Measurements from ENCODE around the gene ZSCAN31. TPM values are rescaled to one million over a fixed set of nuclear protein-coding genes. Genes with fewer than 3 reads are reported as not detected.

Gene ZSCAN31
- total RNA-seq, 1 donor from 2014 or later, result 6.2 TPM

DNA sequence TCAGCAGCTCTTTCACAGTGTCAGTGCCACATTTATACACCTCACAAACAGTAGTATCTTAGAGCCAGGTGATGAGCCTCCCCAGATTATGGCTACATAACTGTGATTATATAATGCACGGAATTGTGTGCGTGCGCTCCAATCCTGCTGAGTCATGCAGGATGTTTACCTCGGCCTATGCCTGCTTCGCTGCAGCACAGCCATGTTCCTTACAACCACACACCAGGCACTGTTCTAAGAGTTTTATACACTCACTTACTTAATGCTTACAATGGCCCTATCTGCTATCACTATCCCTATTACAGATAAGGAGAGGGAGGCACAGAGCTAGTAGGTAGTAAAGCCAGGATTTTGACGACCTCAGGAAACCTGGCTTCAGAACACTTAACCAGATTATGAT is 21.1 kb upstream of the ZSCAN31 start:
- Mint-ChIP-seq H3K27ac (ENCODE audit: unreplicated experiment) (no peak overlapping the region), H3K4me1 (ENCODE audit: unreplicated experiment) (peaks cover 11% of the 10 kb centered on the region), H3K9me3 (ENCODE audit: unreplicated experiment) (no peaks in the 10 kb centered on the region), H3K36me3 (ENCODE audit: unreplicated experiment) (peaks cover 6% of the 10 kb centered on the region), H3K27me3 (ENCODE audit: unreplicated experiment) (no peaks in the 10 kb centered on the region), H3K4me3 (ENCODE audit: unreplicated experiment) (no peak overlapping the region)
- TF ChIP-seq, protein P1, sequence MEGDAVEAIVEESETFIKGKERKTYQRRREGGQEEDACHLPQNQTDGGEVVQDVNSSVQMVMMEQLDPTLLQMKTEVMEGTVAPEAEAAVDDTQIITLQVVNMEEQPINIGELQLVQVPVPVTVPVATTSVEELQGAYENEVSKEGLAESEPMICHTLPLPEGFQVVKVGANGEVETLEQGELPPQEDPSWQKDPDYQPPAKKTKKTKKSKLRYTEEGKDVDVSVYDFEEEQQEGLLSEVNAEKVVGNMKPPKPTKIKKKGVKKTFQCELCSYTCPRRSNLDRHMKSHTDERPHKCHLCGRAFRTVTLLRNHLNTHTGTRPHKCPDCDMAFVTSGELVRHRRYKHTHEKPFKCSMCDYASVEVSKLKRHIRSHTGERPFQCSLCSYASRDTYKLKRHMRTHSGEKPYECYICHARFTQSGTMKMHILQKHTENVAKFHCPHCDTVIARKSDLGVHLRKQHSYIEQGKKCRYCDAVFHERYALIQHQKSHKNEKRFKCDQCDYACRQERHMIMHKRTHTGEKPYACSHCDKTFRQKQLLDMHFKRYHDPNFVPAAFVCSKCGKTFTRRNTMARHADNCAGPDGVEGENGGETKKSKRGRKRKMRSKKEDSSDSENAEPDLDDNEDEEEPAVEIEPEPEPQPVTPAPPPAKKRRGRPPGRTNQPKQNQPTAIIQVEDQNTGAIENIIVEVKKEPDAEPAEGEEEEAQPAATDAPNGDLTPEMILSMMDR (IDR thresholded peaks at IDR 0.05), result no peak
- DNase-seq (ENCODE audit: extremely low spot score, unreplicated experiment), result no peak

DNA sequence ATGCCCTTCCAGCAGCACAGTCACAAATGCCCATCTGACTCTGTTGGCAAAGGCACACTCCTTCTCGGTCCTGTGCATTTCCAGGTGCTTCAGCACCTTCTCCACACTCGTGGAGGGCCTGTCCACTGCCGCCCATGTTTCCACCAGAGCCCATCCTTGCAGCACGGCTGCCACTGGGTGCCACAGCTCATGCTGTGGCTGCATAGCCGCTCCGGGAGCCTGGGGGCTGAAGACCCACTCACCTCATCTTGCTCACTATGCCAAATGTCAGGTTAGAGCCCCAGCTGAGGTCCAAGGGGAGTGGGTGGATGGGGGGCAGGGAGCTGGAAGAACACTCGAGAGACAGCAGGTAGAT is 20.7 kb upstream of the ZSCAN31 start:
- Mint-ChIP-seq H3K4me3 (ENCODE audit: unreplicated experiment) (no peak overlapping the region), H3K36me3 (ENCODE audit: unreplicated experiment) (peaks cover 6% of the 10 kb centered on the region), H3K27me3 (ENCODE audit: unreplicated experiment) (no peaks in the 10 kb centered on the region), H3K27ac (ENCODE audit: unreplicated experiment) (peak overlapping the region; percentile 97), H3K9me3 (ENCODE audit: unreplicated experiment) (no peaks in the 10 kb centered on the region), H3K4me1 (ENCODE audit: unreplicated experiment) (peaks cover 15% of the 10 kb centered on the region)
- DNase-seq (ENCODE audit: extremely low spot score, unreplicated experiment), result no peak
- TF ChIP-seq, protein P1 (IDR thresholded peaks at IDR 0.05), result no peak

DNA sequence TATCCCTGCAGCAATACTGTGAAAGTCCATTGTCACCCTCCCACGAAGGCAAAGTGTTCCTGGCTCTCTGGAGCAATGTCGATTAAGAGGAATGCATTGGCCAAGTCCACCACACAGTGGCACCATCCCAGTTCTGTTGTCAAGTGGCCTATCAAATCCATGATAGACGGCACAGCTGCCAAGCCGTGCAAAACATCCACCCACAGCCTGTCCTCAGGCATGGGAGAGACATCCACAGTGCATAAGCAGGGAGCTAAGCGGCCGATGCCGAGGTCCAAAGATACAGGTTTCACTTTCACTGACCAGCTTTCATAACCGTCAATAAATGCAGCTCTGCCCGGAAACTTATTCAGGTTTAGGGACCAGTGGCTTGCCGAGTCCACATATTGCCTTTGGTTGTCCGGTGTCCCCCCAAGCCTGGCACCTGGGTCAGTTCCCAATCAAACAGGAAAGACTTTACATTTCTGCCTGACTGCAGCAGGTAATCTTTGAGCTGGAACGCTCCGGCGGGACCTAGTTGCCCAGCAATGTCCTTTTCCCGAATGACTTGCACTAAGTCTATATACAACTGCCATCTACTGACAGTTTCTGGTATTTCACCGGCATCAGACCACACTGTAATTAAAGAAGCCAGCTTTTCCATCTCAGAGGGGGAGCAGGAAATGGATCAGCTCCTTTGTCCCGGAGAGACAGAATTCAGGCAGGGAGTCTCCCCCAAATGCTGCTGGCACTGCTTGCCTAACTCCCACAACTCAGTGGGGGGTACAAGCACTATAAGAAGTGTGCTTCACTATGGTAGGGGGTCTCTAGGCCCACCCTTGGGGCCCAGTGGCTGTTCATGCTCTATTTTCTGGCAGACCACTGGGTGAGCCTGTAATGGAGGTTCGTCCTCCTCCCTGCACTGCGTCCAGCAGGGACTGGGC is 20.1 kb upstream of the ZSCAN31 start:
- peak; percentile 86 for DNase-seq (ENCODE audit: extremely low spot score, unreplicated experiment)
- TF ChIP-seq, protein P1 (IDR thresholded peaks at IDR 0.05), result peak; percentile 65
- Mint-ChIP-seq H3K9me3 (ENCODE audit: unreplicated experiment) (no peaks in the 10 kb centered on the region), H3K4me1 (ENCODE audit: unreplicated experiment) (peaks cover 21% of the 10 kb centered on the region), H3K27me3 (ENCODE audit: unreplicated experiment) (no peaks in the 10 kb centered on the region), H3K4me3 (ENCODE audit: unreplicated experiment) (peak overlapping the region; percentile 90), H3K27ac (ENCODE audit: unreplicated experiment) (peak overlapping the region; percentile 97), H3K36me3 (ENCODE audit: unreplicated experiment) (peaks cover 6% of the 10 kb centered on the region)

DNA sequence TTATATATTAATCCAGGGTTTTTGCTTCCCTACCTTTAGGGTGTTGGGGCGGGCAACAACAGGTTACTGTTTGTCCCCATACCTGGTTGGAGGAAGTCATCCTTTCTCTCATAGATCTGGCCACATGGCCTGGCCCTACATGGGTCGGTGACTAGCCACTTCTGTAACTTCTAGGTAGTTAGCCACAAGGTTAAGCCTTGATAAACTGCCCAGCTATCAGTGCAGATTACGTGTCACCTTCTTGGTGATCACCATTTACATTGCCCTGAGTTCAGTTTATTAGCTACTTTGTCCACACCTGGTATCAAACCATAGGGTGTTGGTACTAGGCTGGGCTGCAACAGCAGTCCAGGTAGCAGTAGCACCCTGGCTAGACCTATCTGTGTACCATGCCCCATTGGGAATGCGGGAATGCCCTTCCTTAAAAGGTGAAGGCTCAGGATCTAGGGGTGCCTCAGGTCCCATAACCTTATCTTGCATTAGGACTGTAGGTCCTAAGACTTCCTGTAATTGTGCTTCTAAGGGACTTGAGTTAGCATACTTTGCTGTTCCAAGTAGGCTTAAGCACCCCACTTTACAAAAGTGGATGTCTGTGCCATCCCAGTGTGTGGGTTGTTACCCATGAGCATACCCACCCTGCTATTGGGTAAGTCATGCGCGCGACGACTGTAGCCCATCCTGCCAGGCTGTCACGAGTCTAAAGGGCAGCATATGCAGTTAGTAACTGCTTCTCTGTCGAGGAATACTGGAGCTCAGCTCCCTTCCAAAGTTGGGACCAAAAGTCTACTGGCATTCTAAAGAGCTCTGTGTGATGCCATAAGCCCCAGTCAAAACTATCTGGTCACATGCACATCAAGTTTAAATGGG is 19.0 kb upstream of the ZSCAN31 start:
- Mint-ChIP-seq H3K9me3 (ENCODE audit: unreplicated experiment) (no peaks in the 10 kb centered on the region), H3K27me3 (ENCODE audit: unreplicated experiment) (no peaks in the 10 kb centered on the region), H3K4me3 (ENCODE audit: unreplicated experiment) (peak overlapping the region; percentile 90), H3K36me3 (ENCODE audit: unreplicated experiment) (peaks cover 6% of the 10 kb centered on the region), H3K27ac (ENCODE audit: unreplicated experiment) (peak overlapping the region; percentile 97), H3K4me1 (ENCODE audit: unreplicated experiment) (peaks cover 30% of the 10 kb centered on the region)
- DNase-seq (ENCODE audit: extremely low spot score, unreplicated experiment), result no peak
- TF ChIP-seq, protein P1 (IDR thresholded peaks at IDR 0.05), result no peak

All from osteocyte (in vitro differentiated cells).